HL-60 (cell line): Measurements from ENCODE around the gene UBE2E3.

Experiments used
- DNase-seq, 2 experiments: peaks; one replicate each; pipeline ENCODE4 v3.0.0-alpha.2; 2010 to 2020; ENCODE audit warnings: low read depth in 1 of 2, low spot score in 1 of 2
- H3K27ac ChIP-seq: fragments of 250-450 bp; sonication (Bioruptor Pico); replicated peaks from 2 replicates; pipeline ENCODE4 v1.5.1; 2020; ENCODE audit warnings: mild to moderate bottlenecking, moderate library complexity
- H3K27me3 ChIP-seq: fragments of 250-450 bp; sonication (Bioruptor Pico); 2 replicates; pipeline ENCODE4 v1.5.1; 2021; ENCODE audit warnings: mild to moderate bottlenecking, moderate library complexity; ENCODE audit not compliant: insufficient read depth, poor library complexity, severe bottlenecking
- H3K4me3 ChIP-seq: replicated peaks from 2 replicates; pipeline ENCODE4 v1.5.1; 2011; ENCODE audit warnings: mild to moderate bottlenecking, control low read depth, low read length; ENCODE audit not compliant: insufficient read depth
- GABPA ChIP-seq: IDR thresholded peaks from 2 replicates; pipeline ENCODE4 v1.6.1; 2012; ENCODE audit warnings: low read depth
- POLR2AphosphoS5 ChIP-seq: IDR thresholded peaks from 2 replicates; pipeline ENCODE4 v1.6.1; 2012; ENCODE audit warnings: low read depth
- SPI1 ChIP-seq: IDR thresholded peaks from 2 replicates; pipeline ENCODE4 v1.6.1; 2012; ENCODE audit warnings: low read depth, mild to moderate bottlenecking, borderline replicate concordance
- TF ChIP-seq, protein P1 (sequence below): IDR thresholded peaks from 2 replicates; pipeline ENCODE4 v1.6.1; 2012; ENCODE audit warnings: low read depth; ENCODE audit not compliant: insufficient replicate concordance
- TF ChIP-seq, protein P2 (sequence below): IDR thresholded peaks from one replicate; pipeline ENCODE4 v1.5.1; 2011; ENCODE audit warnings: low read length, control low read depth, inconsistent platforms; ENCODE audit not compliant: insufficient read depth

UBE2E3 gene

DNA sequence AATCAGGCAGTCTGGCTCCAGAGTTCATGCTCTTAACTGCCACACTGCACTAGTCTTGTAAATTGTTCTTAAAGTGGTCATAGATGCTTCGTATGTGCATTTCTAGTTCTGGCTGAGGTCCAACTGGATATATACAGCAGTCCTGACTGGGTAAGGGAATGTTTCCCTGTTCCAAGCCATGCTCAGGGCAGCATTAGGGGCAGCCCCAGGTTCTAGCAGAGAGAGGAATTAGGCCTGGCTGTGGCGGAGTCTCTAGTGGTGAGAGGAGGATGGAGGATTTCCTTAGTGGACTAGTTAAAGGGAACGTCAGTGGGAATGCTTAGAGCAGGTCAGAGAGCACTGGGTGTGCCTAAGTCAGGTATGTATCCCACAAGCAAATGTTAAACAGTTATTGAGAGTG is 28.0 kb downstream of the UBE2E3 start:
- no peak overlapping the region for H3K27ac ChIP-seq
- no peak overlapping the region for H3K4me3 ChIP-seq
- TF ChIP-seq POLR2AphosphoS5 (no peak), GABPA (no peak), SPI1 (no peak)
- TF ChIP-seq, protein P1, sequence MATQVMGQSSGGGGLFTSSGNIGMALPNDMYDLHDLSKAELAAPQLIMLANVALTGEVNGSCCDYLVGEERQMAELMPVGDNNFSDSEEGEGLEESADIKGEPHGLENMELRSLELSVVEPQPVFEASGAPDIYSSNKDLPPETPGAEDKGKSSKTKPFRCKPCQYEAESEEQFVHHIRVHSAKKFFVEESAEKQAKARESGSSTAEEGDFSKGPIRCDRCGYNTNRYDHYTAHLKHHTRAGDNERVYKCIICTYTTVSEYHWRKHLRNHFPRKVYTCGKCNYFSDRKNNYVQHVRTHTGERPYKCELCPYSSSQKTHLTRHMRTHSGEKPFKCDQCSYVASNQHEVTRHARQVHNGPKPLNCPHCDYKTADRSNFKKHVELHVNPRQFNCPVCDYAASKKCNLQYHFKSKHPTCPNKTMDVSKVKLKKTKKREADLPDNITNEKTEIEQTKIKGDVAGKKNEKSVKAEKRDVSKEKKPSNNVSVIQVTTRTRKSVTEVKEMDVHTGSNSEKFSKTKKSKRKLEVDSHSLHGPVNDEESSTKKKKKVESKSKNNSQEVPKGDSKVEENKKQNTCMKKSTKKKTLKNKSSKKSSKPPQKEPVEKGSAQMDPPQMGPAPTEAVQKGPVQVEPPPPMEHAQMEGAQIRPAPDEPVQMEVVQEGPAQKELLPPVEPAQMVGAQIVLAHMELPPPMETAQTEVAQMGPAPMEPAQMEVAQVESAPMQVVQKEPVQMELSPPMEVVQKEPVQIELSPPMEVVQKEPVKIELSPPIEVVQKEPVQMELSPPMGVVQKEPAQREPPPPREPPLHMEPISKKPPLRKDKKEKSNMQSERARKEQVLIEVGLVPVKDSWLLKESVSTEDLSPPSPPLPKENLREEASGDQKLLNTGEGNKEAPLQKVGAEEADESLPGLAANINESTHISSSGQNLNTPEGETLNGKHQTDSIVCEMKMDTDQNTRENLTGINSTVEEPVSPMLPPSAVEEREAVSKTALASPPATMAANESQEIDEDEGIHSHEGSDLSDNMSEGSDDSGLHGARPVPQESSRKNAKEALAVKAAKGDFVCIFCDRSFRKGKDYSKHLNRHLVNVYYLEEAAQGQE = no peak
- TF ChIP-seq, protein P2, sequence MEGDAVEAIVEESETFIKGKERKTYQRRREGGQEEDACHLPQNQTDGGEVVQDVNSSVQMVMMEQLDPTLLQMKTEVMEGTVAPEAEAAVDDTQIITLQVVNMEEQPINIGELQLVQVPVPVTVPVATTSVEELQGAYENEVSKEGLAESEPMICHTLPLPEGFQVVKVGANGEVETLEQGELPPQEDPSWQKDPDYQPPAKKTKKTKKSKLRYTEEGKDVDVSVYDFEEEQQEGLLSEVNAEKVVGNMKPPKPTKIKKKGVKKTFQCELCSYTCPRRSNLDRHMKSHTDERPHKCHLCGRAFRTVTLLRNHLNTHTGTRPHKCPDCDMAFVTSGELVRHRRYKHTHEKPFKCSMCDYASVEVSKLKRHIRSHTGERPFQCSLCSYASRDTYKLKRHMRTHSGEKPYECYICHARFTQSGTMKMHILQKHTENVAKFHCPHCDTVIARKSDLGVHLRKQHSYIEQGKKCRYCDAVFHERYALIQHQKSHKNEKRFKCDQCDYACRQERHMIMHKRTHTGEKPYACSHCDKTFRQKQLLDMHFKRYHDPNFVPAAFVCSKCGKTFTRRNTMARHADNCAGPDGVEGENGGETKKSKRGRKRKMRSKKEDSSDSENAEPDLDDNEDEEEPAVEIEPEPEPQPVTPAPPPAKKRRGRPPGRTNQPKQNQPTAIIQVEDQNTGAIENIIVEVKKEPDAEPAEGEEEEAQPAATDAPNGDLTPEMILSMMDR = no peak
- no peaks in the 10 kb centered on the region for H3K27me3 ChIP-seq
- no peak for DNase-seq

DNA sequence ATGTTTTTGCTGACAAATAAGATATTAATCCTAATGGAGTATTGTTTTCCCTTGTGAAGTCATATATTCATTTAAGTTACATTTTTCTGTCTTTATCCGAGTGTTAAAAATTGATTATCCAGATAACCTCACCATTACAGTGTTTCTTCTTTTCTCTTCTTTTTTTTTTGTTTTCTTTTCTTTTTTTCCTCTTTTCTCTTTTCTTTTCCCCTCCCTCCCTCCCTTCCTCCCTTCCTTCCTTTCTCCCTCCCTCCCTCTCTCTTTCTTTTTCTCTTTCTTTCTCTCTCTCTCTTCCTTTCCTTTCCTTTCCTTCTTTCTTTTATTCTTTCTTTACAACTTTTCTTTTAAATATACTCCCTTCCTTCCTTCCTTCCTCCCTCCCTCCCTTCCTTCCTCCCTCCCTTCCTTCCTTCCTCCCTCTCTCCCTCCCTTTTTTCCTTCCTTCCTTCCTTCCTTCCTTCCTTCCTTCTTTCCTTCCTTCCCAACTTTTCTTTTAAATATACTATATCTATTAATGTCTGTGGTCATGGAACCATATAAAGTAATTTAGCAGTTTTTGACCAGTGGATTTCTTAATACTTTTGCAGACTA is 40.9 kb downstream of the UBE2E3 start:
- Histone ChIP-seq H3K27ac (no peak overlapping the region), H3K27me3 (no peaks in the 10 kb centered on the region), H3K4me3 (no peak overlapping the region)
- no peak for TF ChIP-seq SPI1
- no peak for TF ChIP-seq POLR2AphosphoS5
- TF ChIP-seq GABPA = no peak
- TF ChIP-seq, protein P2 = no peak
- DNase-seq = no peak

DNA sequence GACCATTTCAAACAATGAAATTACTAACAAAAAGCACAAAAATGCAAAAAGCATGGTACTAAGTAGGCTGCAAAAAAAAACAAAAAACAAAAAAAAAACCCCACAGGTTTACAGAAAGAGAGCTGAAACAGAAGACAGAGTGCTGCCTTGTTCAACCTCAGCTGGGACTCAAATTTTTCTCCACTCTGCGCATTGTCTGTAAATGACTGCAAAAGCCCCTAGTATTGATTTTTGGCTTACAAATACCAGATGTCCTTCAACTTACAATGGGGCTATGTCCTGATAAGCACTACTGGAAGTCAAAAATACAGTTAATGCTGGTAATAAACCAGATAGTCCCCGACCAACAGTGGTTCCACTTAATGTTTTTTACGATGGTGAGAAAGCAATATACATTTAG is 42.2 kb downstream of the UBE2E3 start:
- no peaks in the 10 kb centered on the region for H3K27me3 ChIP-seq
- H3K27ac ChIP-seq = no peak overlapping the region
- no peak for DNase-seq
- TF ChIP-seq GABPA (no peak), POLR2AphosphoS5 (no peak)
- TF ChIP-seq, protein P1 = no peak
- no peak overlapping the region for H3K4me3 ChIP-seq

DNA sequence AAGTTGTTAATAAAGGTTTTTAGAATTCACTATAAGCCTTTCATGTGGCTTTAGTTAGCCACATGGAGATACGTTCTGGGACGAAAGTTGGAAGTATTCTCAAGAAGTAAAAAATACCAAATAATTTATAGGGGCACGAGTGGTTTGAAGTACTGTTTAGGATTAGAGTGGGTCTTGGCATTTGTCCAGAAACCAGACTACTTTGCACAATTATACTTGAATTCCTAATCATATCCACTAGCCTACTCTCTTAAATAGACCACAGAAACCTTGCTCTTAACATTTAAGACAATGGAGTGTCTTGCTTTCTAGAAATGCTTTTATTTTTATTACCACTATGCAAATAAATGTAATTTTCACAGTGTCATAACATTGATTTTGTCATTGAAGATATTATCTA is 44.6 kb downstream of the UBE2E3 start:
- Histone ChIP-seq H3K4me3 (no peak overlapping the region), H3K27ac (no peak overlapping the region), H3K27me3 (no peaks in the 10 kb centered on the region)
- TF ChIP-seq, protein P1 = no peak
- TF ChIP-seq, protein P2 = no peak
- TF ChIP-seq POLR2AphosphoS5 (no peak), SPI1 (no peak), GABPA (no peak)
- DNase-seq = no peak
